GM19467 (cell line): ENCODE measurements around the gene RABGAP1L.

ENCODE experiments used
- ATAC-seq: cut with Tn5 transposase; IDR thresholded peaks from one replicate; pipeline ENCODE4 v1.9.1; 2021; ENCODE audit warnings: mild to moderate bottlenecking, moderate library complexity; ENCODE audit not compliant: unreplicated experiment

The RABGAP1L gene

DNA sequence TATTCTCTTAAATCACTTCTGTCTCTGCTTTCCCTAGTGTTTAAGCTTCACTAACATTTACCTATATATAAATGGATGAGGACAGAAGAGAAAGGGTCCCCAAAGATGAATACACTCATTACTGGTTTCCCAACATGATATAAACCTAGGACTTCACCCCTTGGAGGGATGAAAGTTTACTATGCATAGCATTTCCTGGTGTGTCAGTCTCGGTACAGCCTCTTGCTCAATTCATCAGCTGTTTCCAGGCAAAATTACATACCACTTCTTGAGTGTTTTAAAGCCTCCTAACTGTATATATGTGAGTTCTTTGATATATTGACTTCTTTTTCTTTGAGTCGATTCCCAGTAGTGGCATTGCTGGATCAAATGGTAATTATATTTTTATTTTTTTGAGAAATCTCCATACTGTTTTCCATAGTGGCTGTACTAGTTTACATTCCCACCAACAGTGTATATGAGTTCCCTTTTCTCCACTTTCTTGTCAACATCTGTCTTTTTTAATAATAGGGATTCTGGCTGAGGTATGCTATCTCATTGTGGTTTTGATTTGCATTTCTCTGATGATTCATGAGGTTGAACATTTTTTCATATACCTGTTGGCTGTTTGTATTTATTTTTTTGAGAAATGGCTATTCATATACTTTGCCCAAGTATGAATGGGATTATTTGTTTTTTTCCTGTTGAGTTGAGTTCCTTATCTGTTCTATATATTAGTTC is 581.1 kb downstream of the RABGAP1L start:
- ATAC-seq = no peak

DNA sequence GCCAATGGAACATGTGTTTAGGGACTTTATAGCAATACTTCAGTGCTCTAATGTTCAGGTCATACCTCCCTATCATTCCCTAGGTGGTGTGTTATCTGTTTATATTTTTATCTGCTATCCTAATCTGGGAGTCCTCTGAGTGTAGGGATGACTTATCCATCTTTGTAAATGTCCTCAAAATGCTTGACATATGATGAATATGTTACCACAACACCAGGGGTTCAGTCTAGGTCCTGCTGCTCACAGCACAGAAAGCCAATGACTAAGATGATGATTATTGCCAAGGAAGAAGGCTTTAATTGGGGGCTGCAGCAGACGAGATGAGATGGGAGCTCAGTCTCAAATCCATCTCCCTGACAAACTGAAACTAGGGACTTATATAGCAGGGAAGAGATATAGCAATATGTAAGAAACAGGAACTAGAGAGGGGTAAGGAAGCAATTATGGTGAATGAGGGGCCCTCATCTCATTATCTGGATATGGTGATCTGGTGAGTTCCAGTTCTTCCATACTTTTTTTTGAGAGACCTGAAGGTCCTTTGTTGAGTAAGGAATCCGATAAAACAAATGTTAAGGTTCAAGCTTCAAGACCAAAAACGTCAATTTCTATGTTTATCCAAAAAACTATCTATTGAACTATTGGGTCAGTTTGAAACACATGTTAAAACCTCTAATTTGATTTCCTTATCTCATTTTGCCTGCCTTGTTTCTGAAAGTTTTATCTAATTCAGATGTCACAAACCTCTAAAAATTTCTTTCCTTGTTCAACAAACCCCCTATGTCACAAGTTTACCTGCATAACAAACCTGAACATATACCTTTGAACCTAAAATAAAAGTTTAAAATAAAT is 583.7 kb downstream of the RABGAP1L start:
- ATAC-seq = no peak

DNA sequence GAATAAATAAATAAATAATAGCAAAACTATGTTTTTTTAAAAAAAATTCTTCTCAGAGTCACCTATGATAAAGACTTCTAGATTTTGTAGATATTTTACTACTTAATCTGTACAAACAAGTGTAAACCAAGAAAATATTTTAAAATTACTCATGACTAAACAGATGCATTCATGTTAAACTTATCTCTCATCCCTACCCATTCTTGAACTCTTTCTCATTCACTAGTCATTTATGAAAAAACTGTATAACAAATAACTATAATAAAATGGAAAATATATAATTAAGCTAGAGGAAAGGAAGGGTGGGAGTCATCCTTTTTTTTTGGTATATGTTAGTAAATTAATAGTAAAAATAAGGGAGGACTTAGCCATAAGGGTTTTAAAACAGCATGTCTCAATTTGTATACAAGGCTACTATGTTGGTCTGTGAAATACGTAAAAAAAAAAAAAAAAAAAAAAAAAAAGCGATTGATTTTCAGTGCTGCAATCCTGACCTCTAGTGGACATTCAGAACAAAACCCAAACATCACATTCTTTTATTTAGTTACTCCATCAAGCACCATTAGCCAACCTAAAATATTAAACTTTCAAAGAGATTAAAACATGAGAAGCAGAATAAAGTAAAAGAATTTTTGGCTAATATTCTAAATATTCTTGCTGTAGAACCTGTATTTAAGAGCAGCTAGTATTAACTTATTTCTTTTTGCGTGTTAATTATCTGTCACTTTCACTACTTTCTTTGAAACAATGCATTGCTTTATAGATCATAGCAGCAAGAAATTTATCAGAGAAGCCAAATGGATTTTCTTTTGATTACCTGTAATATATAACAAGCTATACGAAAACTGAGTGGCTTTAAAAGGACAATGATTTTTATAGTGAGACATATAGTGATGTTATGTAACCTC is 584.6 kb downstream of the RABGAP1L start:
- ATAC-seq = no peak

DNA sequence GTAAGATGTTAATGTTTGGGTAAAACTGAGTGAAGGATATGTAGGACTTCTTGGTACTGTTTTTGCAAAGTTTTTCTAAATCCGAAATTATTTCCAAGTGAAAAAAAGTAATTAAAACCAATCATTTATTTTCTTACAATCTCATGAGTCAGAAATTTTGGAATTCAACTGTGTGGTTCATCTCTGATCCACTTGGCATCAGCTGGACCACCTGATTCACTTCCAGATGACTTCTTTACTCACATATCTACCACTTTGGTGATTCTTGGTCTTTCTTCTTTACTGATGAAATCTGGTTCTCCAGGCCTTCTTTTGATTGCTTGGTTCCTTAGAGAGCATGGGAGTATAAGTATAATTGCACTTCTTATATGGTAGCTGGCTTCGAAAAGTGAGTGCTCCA is 585.6 kb downstream of the RABGAP1L start:
- ATAC-seq = no peak

DNA sequence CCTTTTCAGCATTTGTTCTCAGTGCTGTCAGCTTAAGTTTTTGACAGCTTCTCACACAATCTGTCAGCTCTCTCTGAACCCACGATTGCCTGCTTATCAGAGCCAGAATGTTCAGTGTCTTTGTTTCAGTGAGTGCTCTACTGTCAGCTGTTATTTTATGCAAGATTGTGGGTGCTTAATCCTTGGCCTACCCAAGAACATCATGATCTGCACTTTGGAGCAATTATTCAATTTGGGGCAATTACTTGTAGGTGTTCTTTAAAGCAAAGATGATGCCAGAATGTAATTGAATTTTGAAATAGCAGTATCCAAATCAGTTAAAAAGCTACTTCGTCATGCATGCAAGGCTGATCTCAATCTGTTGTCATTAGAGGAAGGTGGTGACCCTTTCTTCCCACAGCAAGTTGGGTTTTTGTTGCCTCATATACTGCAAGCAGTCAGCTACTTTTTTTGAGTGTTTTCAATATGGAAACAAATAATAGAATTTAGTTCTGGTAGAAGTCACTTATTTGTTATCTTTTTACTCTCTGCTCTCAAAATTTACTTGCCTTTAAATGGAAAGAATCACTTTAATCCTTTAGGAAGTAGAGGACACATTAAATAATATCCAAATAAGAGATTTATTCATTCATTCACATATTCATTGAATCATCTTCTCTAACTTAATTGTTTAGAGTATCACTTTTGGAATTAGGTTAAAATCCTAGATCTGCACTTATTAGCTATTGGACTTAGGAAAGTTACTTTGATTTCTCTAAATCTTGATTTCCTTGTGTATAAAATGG is 586.9 kb downstream of the RABGAP1L start:
- ATAC-seq = no peak

DNA sequence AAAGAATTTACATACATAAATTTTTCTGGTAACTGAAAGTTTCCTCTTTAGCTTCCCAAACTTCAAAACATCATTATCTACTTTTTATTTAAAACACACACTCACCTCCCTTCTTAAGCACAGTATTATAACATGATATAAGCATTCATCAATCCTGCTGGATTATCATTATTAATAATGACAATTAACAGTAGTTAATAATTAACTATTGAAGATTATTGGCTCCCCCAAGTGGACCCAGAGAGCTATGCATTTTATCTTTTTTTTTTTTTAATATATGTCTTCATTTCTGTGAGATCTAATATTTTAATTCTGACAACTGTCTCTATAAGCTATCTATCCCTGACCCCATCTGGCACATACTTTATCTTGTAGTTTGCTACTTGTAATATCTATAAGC is 588.3 kb downstream of the RABGAP1L start:
- ATAC-seq = no peak

DNA sequence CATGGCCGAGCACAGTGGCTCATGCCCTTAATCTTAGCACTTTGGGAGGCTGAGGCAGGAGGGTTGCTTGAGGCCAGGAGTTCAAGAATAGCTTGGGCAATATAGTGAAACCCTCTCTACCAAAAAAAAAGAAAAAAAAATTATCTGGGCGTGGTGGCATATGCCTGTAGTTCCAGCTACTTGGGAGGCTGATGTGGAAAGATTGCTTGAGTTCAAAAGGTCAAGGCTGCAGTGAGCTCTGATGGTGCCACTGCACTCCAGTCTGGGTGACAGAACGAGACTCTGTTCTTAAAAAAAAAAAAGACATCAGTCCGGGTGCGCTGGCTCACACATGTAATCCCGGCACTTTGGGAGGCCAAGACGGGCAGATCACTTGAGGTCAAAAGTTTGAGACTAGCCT is 589.3 kb downstream of the RABGAP1L start:
- ATAC-seq = no peak

DNA sequence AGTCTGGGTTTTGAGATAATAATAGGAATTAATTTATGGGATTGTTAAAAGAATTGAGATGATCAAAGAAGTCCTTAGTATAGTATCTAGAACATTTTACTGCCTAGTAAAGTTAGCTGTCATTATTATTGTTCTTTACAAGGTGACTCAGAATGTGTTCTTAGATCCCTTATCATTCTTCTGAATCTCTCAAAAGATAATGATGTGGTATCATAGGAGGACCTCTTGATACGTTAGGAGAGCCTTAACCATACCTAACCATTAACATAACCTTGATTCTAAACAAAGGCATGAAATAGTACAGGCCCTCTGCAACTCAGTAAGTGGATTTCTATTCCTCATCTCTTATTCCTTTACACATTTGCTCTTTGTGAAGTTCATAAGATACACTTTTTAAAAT is 593.8 kb downstream of the RABGAP1L start:
- no peak for ATAC-seq

DNA sequence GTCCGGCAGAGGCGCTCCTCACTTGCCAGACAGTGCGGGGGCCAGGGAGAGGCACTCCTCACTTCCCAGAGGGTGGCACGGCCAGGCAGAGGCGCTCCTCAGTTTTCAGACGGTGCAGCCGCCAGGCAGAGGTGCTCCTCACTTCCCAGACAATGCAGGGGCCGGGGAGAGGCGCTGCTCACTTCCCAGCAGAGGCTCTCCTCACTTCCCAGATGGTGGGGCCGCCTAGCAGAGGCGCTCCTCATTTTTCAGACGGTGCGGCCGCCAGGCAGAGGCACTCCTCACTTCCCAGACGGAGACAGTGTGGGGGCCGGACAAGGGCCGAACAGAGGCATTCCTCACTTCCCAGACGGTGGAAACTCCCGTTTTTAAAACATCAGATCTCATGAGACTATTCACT is 602.0 kb downstream of the RABGAP1L start:
- no peak for ATAC-seq

DNA sequence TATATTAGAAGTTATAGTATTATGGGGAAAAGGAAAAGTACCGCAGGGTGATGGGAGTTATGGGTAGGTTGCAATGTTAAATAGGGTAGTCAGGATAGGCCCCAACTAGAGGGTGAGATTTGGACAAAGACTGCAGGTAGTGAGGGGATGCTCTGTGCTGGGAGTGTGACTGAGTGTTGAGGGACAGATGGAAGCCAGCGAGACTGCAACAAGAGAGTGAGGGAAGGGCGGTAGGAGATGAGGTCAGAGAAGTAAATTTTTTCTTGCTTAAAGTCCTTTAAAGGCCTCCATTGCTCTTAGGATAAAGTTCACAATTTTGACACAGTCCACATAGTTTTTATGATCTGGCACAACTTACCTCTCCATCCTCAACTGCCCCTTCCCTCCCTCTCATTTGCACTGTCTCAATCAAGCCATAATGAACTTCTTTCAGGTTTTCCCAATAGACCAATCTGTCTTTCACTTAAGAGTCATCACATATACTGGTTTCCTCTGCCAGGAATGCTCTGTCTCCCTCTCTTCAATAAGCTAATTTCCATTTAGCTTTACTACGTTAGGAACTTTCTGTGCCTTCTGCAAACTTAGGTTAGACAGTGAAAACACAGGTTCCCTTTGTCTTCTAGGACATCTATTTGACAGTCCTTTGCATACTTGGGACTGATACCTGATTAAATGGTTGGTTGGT is 602.7 kb downstream of the RABGAP1L start:
- no peak for ATAC-seq

DNA sequence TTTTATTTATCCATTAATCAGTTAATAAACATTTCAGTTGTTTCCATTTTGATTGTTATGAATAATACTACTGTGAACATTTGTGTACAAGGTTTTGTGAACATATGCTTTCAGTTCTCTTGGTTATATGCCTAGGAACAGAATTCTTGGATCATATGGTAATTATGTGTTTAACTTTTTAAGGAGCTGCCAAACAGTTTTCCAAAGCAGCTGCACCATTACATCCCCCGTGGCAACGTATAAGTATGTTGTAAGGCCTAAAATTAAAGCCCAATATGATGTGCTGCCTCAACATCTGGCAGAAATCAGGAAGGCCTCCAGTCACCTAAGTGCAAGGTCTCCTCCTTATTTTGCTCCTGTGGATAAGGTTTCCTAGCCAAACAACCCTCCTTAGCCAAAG is 604.9 kb downstream of the RABGAP1L start:
- no peak for ATAC-seq

DNA sequence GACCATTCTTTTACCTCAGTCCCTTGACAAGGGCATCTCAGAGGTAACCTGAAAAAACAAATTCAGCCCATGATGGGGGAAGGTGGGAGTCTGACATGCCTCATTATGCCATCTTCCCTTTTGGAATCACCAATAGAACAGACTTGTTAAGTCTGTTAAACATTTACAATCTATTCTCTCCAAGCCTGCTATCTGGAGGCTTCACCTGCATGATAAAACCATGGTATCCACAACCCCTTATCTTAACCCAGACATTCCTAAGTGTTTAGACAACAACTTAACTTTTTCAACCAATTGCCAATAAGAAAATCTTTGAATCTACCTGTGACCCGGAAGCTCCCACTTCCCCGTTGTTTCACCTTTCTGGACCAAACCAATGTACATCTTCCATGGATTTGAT is 607.4 kb downstream of the RABGAP1L start:
- no peak for ATAC-seq

DNA sequence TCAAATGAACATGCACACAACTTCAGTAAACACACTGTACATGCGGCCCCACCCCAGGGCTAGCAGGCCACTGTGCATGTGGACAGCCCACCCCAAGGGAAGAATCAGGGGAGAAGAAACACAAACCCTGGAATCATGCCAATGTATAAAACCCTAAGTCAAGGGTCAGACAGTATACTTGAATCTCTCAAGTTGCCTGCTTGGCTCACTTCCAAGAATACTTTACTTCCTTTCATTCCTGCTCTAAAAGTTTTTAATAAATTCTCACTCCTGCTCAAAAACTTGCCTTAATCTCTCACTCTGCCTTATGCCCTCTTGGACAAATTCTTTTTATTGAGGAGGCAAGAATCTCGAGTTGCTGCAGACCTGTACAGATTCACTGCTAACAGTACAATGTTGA is 609.2 kb downstream of the RABGAP1L start:
- ATAC-seq = no peak

DNA sequence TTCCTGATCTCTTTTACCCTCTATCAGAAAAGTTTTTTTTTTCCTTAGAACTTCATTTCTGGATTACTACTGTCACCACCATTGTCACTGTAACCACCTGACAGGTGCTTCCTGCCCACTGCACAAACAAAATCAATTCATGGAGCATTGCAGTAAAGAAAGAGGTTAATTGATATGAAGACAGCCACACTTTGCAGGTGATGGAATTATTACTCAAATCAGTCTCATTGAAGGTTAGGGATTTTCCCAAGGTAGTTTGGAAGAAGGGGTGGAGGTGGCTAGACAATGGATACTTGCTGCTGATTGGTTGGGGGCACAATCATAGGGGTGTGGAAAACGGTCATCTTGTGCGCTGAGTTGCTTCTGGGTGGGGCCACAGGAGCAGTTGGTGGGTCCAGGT is 609.6 kb downstream of the RABGAP1L start:
- no peak for ATAC-seq

DNA sequence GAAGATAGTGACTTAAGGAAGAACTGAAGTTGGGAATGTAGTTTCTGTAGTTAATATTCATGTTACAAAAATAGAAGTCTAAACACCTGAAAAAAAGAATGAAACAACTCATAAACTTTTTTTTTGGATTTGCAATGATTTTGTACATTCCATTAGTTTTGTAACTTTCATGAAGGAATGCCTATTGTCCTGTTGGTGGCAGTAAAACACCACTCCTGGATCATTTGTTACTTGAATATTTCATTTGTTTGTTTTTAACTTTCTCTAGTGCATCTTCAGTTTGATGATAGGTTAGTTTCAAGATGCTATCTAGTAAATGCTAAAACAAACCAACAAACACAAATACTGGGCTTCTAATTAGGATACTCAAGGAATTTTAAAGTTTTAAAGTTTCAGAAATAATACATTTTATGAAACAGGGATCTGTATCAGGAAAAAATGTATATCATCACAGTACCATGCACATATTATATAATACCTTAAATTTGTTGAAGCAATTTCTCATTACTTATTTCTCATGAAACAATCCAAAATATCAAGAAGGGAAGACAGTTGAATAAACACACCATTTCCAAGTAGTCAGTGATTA is 610.7 kb downstream of the RABGAP1L start:
- no peak for ATAC-seq

DNA sequence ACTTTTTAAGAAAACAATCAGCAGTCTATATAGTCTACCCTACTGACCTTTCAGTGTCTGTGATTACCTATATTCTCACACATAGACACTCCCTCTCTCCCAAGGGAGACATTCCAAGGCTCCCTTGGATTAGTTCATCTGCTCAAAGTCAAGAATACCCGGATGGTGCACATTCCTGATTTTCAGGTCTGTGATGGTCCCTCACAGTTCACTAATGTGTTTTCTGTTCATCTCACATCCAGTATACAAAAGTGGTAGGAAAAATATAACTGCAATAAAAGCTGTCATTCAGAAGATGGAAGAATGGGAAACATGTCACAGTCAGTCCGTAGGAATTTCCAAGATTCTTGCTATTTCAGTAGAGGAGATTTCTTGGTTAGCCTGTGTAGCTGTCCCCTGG is 616.3 kb downstream of the RABGAP1L start:
- ATAC-seq = no peak

DNA sequence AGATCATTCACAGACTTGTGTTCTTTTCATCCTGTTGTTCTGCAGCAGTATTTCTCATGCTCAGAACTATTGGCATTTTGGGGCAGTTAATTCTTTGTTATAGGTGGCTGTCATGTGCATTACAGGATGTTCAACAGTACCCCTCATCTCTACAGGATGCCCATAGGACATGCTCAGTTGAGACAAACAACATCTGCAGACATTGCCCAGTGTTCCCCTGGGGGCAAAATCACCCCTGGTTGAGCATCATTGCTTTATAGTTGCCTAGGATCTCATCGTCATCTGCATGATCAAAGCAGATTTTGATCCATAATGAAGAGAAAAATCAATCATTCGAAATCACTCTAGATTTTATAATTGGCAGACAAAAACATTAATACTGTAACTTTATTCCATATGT is 617.9 kb downstream of the RABGAP1L start:
- ATAC-seq = no peak

DNA sequence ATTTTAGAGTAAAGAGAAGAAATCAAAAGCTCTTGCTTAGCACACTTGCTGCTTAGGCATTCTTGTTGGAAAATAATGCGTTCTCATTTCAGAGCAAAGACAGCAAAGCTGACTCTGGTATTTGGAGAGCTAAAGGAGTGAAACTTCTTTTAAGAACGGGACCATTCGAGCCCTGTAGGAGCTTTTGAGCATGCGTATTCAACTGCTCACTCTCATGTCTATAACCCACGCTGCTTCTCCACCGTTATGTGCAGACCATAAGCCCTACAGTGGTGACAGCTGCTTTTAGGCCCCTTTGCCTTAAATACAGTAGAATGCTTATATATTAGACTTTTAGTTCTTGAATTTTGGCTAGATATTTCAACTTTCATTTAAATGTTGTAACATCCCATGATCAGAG is 626.2 kb downstream of the RABGAP1L start:
- no peak for ATAC-seq

DNA sequence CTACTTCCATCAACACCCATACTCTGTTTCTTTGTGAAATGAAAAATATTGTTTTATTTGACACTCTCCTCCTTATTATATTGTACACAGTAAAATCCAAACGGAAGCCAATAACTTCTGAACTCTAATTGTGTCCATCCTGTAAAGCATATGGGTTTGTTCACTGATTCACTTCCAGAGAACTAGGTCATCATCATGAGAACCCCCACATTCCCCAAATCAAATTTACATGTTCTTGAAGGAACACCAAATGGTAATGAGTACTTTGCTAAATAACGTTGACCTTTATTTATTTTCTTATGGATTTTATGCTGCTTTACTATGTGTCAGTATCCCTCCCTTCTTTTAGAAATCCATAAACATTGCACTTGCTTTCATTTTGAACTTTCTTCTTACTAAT is 627.0 kb downstream of the RABGAP1L start:
- ATAC-seq = no peak

DNA sequence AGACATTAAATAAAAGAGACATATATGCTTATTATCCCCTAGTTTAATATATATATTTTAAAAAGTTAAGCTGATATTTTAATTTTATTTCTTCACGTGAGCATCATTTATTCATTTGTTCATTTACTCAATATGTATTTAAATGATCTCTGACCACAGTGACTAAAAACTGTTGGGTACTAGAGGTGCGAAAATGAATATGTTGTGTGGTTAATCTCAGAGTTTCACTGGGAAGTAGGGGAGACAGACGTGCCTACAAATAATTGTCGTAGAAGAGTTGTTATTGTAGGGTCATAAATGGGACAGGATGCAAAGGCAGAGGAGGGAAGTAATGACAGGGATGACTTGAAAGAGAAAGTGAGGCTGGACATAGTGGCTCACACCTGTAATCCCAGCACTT is 627.4 kb downstream of the RABGAP1L start:
- ATAC-seq = peak; percentile 75
